COLO668 (cell line): ENCODE measurements around the gene THPO.
A peak's percentile ranks its signal among the peaks of the same experiment; 100 is the strongest.

ENCODE experiments used
- DNase-seq: peaks from one replicate; lab custom pipeline; 2025; ENCODE audit not compliant: unreplicated experiment; lab: John Stamatoyannopoulos, UW

Gene THPO

GRCh38 chr3:184366619-184367289 lies 11.3 kb downstream of the THPO start:
- peak; percentile 1 for DNase-seq

GRCh38 chr3:184362668-184363546 lies 15.1 kb downstream of the THPO start:
- DNase-seq, result peak; percentile 95

- peak; percentile 64 for DNase-seq
Measured at GRCh38 chr3:184361932-184362667, 15.9 kb downstream of the THPO start.

GRCh38 chr3:184361532-184361931 lies 16.5 kb downstream of the THPO start, which contains the start of the genes CLCN2 and POLR2H:
Gene CLCN2, minus strand, starts transcription at chr3:184361605. Its CDS starts 126 bp downstream, at chr3:184361479.
Gene POLR2H, plus strand, starts transcription at chr3:184361710. Its CDS starts 1,783 bp downstream, at chr3:184363493.
- peak; percentile 50 for DNase-seq

- no peak for DNase-seq
Measured at GRCh38 chr3:184360929-184361531, 17.0 kb downstream of the THPO start.

GRCh38 chr3:184360070-184360928 lies 17.7 kb downstream of the THPO start:
- no peak for DNase-seq

GRCh38 chr3:184359610-184360009 lies 18.4 kb downstream of the THPO start:
- no peak for DNase-seq

- DNase-seq, result no peak
Measured at GRCh38 chr3:184358921-184359350, 19.1 kb downstream of the THPO start.

- DNase-seq, result no peak
Measured at GRCh38 chr3:184358124-184358767, 19.8 kb downstream of the THPO start.

GRCh38 chr3:184357248-184358123 lies 20.5 kb downstream of the THPO start:
- DNase-seq, result no peak

GRCh38 chr3:184355261-184356040 lies 22.6 kb downstream of the THPO start:
- DNase-seq, result no peak

GRCh38 chr3:184354754-184355153 lies 23.3 kb downstream of the THPO start:
- DNase-seq, result no peak

- DNase-seq, result peak; percentile 20
Measured at GRCh38 chr3:184354121-184354728, 23.8 kb downstream of the THPO start.

- DNase-seq, result no peak
Measured at GRCh38 chr3:184353546-184353941, 24.5 kb downstream of the THPO start.

- no peak for DNase-seq
Measured at GRCh38 chr3:184352897-184353545, 25.0 kb downstream of the THPO start.

- no peak for DNase-seq
Measured at GRCh38 chr3:184352149-184352785, 25.7 kb downstream of the THPO start.
